Measurements from ENCODE around the gene CTF1.
A peak's percentile ranks its signal among the peaks of the same experiment; 100 is the strongest.
"Not testable (repeated sequence)": the region's sequence is repeated elsewhere in the genome, so short reads cannot be mapped to it uniquely, and the experiment has no call there.

The CTF1 gene, protein sequence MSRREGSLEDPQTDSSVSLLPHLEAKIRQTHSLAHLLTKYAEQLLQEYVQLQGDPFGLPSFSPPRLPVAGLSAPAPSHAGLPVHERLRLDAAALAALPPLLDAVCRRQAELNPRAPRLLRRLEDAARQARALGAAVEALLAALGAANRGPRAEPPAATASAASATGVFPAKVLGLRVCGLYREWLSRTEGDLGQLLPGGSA
- 0 reads per million in 2 experiments for total RNA-seq

DNA sequence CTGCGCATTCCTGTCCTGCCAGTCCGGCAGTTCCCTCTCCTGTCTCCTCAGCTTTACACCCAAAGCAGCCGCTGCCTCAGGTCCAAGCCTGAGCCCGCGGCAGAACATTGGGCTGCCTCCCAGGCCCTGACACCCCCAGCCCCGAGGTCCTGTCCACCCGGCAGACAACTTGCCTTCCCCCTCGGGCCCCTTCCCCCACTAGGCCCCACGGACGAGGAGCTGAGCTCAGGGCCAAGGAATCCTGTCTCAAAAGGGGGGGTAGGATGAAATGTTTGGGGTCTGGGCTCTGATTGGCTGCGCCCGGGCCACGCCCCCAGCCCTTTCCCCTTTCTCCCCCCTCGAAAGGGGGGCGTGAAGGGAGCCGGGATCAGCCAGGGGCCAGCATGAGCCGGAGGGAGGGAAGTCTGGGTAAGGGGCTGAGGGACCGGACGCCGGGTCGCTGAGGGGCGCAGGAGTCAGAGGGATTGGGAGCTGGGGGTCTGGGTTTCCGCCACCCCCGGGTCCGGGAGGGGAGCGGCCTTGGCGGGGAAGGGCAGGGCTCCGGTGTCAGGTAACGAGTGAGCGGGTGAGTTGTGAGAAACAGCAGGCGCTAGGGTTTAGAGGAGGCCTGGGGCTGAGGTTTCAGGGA lies at the start of gene CTF1:
CTF1 (plus strand) TSS at position 354 of the 628 bp plus-strand sequence; CDS start at position 384, 30 bp downstream.
- DNase-seq (ENCODE audit: low read depth), result no peak

GRCh38 chr16:30846649-30847402 lies 49.6 kb upstream of the CTF1 start:
- DNase-seq (ENCODE audit: low read depth), result no peak

DNA sequence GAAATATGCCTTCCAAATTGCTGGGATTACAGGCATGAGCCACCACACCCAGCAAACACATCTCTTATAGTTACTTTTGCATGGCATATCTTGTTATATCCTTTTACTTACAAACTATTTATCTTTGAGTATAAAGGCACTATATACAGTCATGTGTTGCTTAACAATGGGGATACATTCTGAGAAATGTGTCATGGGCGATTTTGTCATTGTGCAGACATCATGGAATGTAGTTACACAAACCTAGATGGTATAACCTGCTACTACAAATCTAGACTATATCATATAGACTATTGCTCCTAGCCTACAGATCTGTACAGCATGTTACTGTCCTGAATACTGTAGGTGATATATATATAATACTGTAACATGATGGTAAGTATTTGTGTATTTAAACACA lies 46.2 kb upstream of the CTF1 start:
- DNase-seq (ENCODE audit: low read depth), result no peak

DNA sequence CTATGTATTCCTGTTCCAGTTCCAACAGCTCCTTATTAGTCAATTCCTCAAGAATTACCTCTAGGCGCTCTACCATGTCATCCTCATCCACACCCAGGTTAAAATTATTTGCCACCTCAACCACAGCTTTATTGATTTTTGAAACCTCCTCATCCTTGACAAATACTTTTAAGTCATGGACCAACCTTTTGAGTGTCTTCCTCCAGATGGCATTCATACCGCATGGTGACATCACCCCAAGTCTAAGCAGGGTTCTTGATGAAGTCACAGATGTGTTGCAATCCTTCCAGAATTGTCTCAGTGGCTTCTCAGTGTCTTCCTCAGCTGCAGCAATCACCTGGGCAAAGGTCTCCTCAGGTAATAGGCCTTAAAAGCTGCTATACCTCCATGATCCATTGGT lies 42.7 kb upstream of the CTF1 start:
- DNase-seq (ENCODE audit: low read depth), result no peak

- DNase-seq (ENCODE audit: low read depth), result no peak
Measured at GRCh38 chr16:30858111-30858495, 38.3 kb upstream of the CTF1 start.

DNA sequence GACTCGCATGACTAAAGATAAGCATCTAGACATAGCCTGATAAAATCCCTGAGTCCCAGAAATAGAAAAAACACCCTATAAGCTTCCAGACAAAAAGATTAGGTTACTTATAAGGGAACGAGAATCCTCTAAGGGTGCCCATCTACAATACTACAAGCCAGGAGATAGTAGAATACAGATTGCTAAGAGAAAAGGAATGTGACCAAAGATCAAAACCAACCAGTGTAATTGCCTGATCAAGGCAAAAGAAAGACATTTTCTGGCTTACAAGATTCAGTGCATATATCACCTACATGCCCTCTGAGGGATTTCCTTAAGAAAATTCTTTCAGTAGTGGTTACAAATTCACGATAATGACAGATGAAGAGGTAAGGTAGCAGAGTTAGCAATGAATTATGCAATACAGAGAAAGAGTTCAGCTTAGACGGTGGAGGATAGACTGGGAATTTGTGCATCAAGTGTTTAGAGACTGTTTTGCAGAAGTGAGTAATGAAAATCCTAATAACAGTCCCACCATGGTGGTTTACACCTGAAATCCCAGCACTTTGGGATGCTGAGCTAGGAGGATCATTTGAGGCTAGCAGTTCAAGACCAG lies 37.5 kb upstream of the CTF1 start:
- no peak for DNase-seq (ENCODE audit: low read depth)

GRCh38 chr16:30860729-30861128 lies 35.7 kb upstream of the CTF1 start:
- DNase-seq (ENCODE audit: low read depth), result not testable (repeated sequence)

- not testable (repeated sequence) for DNase-seq (ENCODE audit: low read depth)
Measured at GRCh38 chr16:30863178-30863577, 33.2 kb upstream of the CTF1 start.

GRCh38 chr16:30866031-30866430 lies 30.4 kb upstream of the CTF1 start:
- DNase-seq (ENCODE audit: low read depth), result no peak

DNA sequence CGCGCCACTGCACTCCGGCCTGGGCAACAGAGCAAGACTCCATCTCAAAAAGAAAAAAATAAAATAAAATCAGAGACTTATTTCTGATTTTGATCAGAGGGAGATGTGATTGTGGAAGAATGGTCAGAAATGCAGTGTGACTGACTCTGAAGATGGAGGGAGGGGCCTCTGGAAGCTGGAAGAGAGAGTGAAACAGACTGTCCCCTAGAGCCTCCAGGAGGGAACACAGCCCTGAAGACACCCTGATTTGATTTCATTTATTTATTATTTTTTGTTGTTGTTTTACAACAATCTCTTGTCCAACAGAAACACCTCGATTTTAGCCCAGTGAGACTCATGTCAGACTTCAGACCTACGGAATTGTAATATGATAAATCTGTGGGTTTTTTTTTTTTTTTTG lies 28.7 kb upstream of the CTF1 start:
- no peak for DNase-seq (ENCODE audit: low read depth)

DNA sequence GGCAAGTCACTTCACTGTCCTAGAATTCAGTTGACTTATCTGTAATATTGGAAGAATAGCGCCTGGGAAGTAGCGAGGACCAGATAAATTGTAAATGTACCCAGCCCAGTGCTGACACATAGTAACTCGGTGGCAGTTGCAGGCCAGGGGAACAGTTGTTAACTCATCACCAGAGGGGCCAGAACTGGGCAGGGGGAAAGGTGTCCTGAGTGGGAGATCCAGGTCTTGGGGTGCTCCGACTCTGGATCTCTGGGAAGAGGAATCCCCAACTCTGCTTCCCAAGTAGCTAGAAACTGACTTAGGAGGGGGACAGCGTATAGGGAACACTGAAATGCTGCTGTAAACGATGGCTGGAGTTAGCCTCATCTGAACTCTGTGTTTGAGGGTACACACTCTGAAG lies 25.5 kb upstream of the CTF1 start:
- no peak for DNase-seq (ENCODE audit: low read depth)

- DNase-seq (ENCODE audit: low read depth), result no peak
Measured at GRCh38 chr16:30874244-30874820, 22.1 kb upstream of the CTF1 start.

- peak; percentile 74 for DNase-seq (ENCODE audit: low read depth)
Measured at GRCh38 chr16:30874821-30875717, 21.3 kb upstream of the CTF1 start.

DNA sequence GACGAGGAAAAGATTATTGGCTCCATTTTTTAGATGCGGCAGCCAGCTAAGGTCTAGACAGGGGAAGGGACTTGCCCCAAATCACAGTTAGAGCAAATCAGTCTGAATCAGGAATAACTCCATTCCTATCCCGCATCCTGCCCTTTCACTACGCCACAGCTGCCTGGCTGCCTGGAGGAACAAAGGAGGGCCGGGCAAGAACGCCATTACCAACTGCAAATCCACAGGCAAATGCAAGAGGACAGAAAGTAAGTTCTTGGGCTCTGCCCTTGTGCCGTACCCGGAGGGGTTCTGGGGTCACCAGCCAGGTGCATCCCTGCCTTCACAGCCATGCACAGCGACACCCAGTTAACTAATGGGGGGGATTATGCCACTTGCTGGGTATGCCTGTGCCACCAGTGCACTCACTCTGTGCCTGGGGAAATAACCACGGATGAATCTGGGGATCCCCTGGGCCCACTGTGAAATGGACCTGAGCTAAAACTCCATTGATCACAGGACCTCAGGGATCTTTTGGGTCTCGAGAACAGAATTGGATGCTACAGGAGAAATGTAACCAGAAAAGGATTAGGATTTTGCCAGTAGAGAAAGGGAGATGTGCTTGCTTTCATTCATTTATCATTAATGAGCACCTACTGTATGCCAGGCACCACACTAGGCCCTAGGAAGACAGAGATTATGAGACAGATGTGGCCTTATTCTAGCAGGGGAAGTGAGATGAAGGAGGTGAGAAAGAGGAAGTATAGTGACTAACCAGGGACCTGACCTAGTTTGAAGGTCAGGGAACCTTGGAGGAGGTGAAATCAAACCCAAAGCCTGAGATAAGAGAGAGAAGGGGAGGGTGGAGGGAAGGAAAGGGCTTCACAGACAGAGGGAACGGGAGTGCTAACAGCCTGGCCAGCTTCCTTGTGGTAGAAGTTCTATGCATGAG lies 20.3 kb upstream of the CTF1 start:
- no peak for DNase-seq (ENCODE audit: low read depth)

DNA sequence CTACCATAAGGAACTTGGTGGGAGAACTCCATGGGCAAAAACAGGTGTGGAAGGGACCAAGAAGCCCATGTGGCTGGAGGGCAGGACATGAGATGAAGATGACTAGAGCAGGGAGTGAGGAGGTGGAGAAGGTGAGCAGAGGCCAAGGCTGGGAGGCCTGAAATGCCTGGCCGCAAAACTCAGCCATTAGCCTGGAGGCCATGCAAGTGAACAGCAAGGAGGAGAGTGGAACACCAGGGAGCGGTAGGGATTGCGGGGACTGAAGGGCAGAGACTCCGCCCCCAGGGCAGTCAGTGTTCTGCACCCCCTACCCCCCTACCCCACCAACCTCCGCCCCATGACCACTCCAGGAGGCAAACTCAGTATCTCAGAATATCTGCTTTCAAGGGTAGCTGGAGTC lies 19.5 kb upstream of the CTF1 start:
- DNase-seq (ENCODE audit: low read depth), result no peak

DNA sequence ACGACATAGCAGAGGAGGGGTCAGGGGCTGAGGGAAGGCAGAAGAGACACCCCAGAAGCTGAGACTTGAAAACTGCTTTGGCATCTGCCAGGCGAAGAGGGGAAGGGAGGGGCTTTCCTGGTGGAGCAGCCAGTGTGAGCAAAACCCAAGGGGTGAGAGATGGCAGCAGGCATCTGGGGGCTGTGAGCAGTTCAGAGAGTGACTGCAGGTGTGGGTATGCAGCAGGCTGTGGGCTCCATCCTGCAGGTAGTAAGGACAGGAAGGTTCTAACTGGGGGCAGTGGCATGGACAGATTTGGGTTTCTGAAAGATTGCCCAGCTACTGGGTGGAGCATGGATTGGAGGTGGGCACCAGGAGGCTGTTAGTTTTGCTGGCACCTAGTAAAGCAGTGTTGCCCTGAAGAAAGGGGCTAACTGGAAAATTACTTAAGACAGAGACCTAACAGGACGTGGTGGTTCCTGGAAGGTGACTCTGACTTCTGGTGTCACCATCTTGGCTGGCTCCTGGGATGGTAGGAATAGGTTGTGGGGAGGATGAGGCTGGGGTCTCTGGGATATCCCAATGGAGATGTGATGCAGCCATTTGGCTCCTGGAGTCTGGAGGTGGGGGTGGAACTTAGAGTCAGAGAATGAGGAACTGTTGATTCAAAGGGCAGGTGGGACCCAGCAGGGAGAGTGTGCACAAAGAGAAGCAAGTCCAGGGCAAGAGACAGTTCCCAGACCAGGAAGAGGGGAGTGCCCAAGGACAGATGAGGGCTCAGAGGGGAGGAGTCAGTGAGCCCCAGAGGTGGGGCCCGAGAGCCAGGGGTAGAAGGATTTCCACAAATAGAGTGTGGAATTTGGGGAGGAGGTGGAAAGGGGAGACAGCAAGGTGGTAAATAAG lies 13.7 kb upstream of the CTF1 start:
- DNase-seq (ENCODE audit: low read depth), result no peak

DNA sequence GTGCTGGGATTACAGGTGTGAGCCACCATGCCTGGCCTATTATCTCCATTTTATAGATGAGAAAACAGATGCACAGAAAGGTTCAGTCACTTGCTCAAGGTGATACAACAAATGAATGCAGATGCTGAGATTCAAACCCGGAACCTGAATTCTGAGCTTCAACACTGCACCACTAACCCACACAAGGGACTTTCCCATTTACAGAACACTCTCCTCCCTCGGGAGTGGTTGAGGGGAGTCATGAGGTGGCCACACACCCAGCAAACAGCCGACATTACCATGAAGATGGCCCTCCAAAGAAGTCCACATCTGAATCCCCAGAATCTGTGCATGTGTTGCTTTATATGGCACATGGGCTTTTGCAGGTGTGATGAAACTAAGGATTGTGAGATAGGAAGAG lies 11.7 kb upstream of the CTF1 start:
- DNase-seq (ENCODE audit: low read depth), result no peak

- no peak for DNase-seq (ENCODE audit: low read depth)
Measured at GRCh38 chr16:30885196-30885595, 11.2 kb upstream of the CTF1 start.

DNA sequence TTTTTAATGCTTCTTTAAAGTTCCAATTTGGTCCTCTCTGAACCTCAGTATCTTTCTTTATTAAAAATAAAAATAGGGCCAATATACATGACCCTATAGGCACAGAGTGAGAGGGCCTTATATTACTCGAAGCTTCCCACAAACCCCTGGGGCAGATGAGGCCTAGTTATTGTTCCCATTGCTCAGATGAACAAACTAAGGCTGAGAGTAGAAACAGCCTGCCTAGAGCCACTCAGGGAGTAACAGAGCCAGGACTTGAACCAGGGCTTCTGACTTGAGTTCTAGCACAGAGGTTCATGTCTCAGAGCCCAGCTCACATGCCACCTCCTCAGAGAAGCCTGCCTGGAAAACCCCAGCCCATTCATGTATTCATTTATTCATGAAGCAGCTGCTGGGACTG lies 10.3 kb upstream of the CTF1 start:
- DNase-seq (ENCODE audit: low read depth), result no peak
